Measurements from ENCODE around the gene PRDM11.

PRDM11 gene

DNA sequence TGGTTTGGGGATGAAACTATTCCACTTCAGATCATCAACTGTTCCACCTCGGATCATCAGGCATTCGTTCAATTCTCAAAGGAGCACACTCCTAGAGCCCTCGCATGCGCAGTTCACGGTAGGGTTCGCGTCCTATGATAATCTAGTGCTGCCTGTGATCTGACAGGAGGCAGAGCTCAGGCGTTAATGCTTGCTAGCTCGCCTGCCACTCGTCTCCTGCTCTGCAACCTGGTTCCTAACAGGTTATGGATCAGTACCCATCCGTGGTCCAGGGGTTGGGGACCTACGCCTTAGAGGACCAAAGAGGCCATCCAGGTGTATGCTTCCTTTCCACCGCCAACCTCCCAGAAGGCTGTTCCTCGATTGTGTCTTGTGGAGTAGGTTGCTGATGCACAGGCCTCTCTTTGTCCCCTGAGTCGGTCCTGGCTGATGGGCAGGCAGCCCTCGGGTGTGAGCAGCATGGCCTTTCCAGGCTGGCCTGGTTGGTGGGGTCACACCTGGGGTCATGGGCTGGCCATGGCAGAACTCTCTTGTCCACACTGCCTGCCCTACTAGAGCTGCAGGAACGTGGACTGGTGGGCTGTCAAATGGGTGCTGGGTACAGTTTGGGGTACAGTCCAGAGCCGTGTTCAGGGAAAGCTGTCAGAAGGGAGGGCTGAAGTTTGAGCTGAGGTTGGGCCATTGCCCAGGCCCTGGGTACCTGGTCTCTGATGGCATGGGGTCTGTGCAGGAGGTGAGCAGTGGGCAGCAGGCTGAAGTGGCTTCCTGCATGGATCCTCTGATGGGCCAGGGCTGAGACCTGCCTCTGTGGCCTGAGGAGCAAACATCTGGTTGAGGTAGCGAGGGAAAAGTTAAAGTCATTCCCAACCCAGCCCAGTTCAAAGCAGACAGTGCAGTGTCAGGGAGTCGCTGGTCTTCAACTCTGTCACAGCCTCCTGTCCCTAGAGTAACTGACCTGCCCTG is 11.1 kb downstream of the PRDM11 start:
- H3K79me2 ChIP-seq (ENCODE audit: insufficient read depth, low read depth) = no peaks in the 10 kb centered on the region

DNA sequence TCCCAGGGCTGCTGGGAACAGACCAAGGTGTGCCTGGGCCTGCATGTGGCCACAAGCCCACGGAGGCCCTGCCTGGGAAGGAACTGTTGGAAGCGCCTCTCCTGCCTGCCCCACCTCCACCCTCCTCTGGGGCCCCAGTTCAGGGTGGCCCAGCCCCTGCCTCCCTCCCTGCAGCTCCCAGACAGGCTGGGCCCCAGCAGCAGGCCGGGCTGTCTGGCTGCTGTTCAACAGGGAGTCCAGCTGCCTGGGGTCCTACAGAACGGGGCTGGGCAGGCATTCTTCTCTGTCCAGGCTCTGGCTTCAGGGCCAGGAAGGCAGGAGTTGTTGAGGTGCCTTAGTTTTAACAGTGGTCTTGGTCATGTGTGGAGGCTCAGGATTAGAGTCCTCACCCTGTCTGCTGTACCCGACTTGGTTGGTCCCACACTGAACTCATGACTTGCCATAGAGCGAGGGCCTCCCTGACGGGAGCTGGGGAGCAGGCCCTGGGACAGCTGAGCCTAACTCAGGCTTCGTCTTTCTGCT is 11.8 kb downstream of the PRDM11 start:
- H3K27ac ChIP-seq = no peak overlapping the region
- H4K20me1 ChIP-seq (ENCODE audit: insufficient read depth) = no peaks in the 10 kb centered on the region
- H3K9ac ChIP-seq = no peak overlapping the region

More for the DNA sequence above, 11.1 kb downstream of the PRDM11 start:
- H3K4me2 ChIP-seq = no peak overlapping the region
- H3K27ac ChIP-seq = no peak overlapping the region
- H3K4me1 ChIP-seq (ENCODE audit: low read depth, poor library complexity, severe bottlenecking) = no peaks in the 10 kb centered on the region
- no peak overlapping the region for H3K9ac ChIP-seq
- H4K20me1 ChIP-seq (ENCODE audit: insufficient read depth) = no peaks in the 10 kb centered on the region
- H3K36me3 ChIP-seq (ENCODE audit: insufficient read depth) = no peaks in the 10 kb centered on the region
- H3K27me3 ChIP-seq (ENCODE audit: insufficient read depth, low read depth) = no peaks in the 10 kb centered on the region
- no peak overlapping the region for H2AFZ ChIP-seq (ENCODE audit: low read depth)
- TF ChIP-seq, protein P1, sequence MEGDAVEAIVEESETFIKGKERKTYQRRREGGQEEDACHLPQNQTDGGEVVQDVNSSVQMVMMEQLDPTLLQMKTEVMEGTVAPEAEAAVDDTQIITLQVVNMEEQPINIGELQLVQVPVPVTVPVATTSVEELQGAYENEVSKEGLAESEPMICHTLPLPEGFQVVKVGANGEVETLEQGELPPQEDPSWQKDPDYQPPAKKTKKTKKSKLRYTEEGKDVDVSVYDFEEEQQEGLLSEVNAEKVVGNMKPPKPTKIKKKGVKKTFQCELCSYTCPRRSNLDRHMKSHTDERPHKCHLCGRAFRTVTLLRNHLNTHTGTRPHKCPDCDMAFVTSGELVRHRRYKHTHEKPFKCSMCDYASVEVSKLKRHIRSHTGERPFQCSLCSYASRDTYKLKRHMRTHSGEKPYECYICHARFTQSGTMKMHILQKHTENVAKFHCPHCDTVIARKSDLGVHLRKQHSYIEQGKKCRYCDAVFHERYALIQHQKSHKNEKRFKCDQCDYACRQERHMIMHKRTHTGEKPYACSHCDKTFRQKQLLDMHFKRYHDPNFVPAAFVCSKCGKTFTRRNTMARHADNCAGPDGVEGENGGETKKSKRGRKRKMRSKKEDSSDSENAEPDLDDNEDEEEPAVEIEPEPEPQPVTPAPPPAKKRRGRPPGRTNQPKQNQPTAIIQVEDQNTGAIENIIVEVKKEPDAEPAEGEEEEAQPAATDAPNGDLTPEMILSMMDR (conservative IDR thresholded peaks at IDR 0.05; ENCODE audit: low read depth, low read length) = no peak
- no peak overlapping the region for H3K4me3 ChIP-seq (IDR thresholded peaks at IDR 0.05; ENCODE audit: insufficient read depth, low read depth, low read length)

DNA sequence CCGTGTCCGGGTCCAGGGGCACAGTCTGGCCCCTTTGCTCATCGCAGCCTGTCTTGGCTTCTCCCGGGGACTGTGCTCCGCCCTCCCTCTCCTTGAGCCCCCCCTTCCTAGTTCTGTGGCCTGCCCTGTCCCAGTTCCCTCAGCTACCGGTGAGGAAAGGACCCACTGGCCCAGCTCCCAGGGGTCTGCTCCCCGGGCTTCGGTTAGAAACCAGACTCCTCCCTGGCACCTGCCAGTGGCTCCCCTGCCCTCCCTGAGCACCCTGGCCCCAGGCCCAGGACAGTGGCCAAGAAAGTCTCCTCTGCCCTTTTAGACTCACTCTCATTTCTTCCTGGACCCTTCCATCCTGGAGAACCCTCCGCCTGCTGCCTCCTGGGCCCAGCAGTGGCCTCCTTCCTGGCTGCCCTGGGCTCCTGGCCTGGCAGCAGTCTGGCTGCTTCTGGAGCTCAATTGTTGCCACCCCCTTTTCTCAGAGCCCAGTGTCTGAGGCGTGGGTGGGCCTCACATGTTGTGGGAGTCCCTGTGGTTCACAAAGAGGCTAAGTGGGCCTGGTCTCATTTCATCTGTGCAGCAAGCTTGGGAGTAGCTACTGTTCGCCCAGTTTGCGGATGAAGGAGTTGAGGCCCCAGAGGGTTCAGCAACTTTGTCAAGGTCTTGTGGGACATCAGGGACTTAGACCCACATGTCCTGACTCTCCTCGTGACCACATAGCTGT is 12.6 kb downstream of the PRDM11 start:
- TF ChIP-seq, protein P1 (conservative IDR thresholded peaks at IDR 0.05; ENCODE audit: low read depth, low read length) = no peak
- Histone ChIP-seq H4K20me1 (ENCODE audit: insufficient read depth) (no peaks in the 10 kb centered on the region), H3K4me1 (ENCODE audit: low read depth, poor library complexity, severe bottlenecking) (no peaks in the 10 kb centered on the region), H2AFZ (ENCODE audit: low read depth) (no peak overlapping the region), H3K27ac (no peak overlapping the region), H3K36me3 (ENCODE audit: insufficient read depth) (no peaks in the 10 kb centered on the region), H3K9ac (no peak overlapping the region), H3K27me3 (ENCODE audit: insufficient read depth, low read depth) (no peaks in the 10 kb centered on the region), H3K79me2 (ENCODE audit: insufficient read depth, low read depth) (no peaks in the 10 kb centered on the region), H3K4me2 (no peak overlapping the region), H3K4me3 (IDR thresholded peaks at IDR 0.05; ENCODE audit: insufficient read depth, low read depth, low read length) (no peak overlapping the region)

More for the DNA sequence above, 11.8 kb downstream of the PRDM11 start:
- Histone ChIP-seq H3K79me2 (ENCODE audit: insufficient read depth, low read depth) (no peaks in the 10 kb centered on the region), H3K27me3 (ENCODE audit: insufficient read depth, low read depth) (no peaks in the 10 kb centered on the region), H2AFZ (ENCODE audit: low read depth) (no peak overlapping the region), H3K4me2 (no peak overlapping the region), H3K4me3 (IDR thresholded peaks at IDR 0.05; ENCODE audit: insufficient read depth, low read depth, low read length) (no peak overlapping the region), H3K4me1 (ENCODE audit: low read depth, poor library complexity, severe bottlenecking) (no peaks in the 10 kb centered on the region), H3K36me3 (ENCODE audit: insufficient read depth) (no peaks in the 10 kb centered on the region)
- TF ChIP-seq, protein P1 (conservative IDR thresholded peaks at IDR 0.05; ENCODE audit: low read depth, low read length) = no peak

DNA sequence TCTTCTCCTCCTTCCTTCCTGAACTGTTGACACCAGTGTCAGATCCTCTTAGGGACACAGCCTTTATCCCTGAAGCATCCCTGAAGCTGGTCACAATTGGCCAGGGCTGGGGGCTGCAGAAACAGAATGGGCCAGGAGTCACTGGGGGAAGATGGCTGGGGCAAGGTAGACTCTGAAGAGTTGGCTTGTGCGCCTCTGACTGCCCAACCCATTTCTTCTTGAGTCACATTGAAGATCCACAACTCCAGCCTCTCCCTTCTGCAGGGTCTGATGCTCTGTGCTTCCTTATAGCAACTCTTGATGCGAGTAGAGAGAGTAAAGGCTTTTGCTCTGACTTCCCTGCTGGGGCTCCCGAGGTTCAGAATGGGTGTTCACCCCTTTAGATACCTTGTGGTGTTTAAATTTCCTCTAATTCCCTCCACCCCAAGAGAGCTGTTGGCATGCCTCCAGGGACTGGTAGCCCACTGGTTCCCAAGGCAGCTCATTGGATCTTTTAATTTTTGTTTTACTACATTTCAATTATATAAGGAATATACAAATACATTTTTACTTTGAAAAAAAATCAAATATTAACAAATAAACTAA is 13.4 kb downstream of the PRDM11 start:
- H3K36me3 ChIP-seq (ENCODE audit: insufficient read depth) = no peaks in the 10 kb centered on the region
- H3K4me3 ChIP-seq (IDR thresholded peaks at IDR 0.05; ENCODE audit: insufficient read depth, low read depth, low read length) = no peak overlapping the region
- H3K9ac ChIP-seq = no peak overlapping the region
- TF ChIP-seq, protein P1 (conservative IDR thresholded peaks at IDR 0.05; ENCODE audit: low read depth, low read length) = no peak
- no peak overlapping the region for H3K27ac ChIP-seq
- H3K4me2 ChIP-seq = no peak overlapping the region
- H2AFZ ChIP-seq (ENCODE audit: low read depth) = no peak overlapping the region
- H3K4me1 ChIP-seq (ENCODE audit: low read depth, poor library complexity, severe bottlenecking) = no peaks in the 10 kb centered on the region
- H4K20me1 ChIP-seq (ENCODE audit: insufficient read depth) = no peaks in the 10 kb centered on the region
- no peaks in the 10 kb centered on the region for H3K79me2 ChIP-seq (ENCODE audit: insufficient read depth, low read depth)
- H3K27me3 ChIP-seq (ENCODE audit: insufficient read depth, low read depth) = no peaks in the 10 kb centered on the region

All from KMS-11 (cell line).